Activated B cell treated with CpG ODN at 0.5 μM for 24 hours (primary cell): ENCODE results near the gene NPEPL1. TPM values are rescaled to one million over a fixed set of nuclear protein-coding genes. Genes with fewer than 3 reads are reported as not detected.

Experiments
- ATAC-seq: fragments of 200-7000 bp; cut with Tn5 transposase; one replicate; pipeline ENCODE4 v1.10.0; 2021; ENCODE audit warnings: low read depth, mild to moderate bottlenecking, moderate library complexity
- CTCF ChIA-PET: fragments of 350-600 bp; sonication (Branson Sonifier 250); formaldehyde crosslinking; loops from one replicate; lab custom pipeline; 2021; ENCODE audit warnings: antibody characterized with exemption; lab: Charles Lee
- POLR2A ChIA-PET: fragments of 350-600 bp; sonication (Branson Sonifier 250); formaldehyde crosslinking; loops from one replicate; lab custom pipeline; 2021; ENCODE audit warnings: antibody characterized with exemption; lab: Charles Lee
- DNase-seq: peaks from one replicate; pipeline ENCODE4 v3.0.0; 2022
- H3K27ac Mint-ChIP-seq: one replicate; pipeline ENCODE4 v1.8.0; 2020; ENCODE audit warnings: mixed read lengths
- H3K27me3 Mint-ChIP-seq: one replicate; pipeline ENCODE4 v1.8.0; 2021; ENCODE audit warnings: mixed read lengths
- H3K36me3 Mint-ChIP-seq: one replicate; pipeline ENCODE4 v1.8.0; 2021; ENCODE audit warnings: low read depth, mixed read lengths
- H3K4me1 Mint-ChIP-seq: one replicate; pipeline ENCODE4 v1.8.0; 2021; ENCODE audit warnings: mixed read lengths
- H3K4me3 Mint-ChIP-seq: one replicate; pipeline ENCODE4 v1.8.0; 2020; ENCODE audit warnings: mild to moderate bottlenecking, mixed read lengths
- H3K9me3 Mint-ChIP-seq: one replicate; pipeline ENCODE4 v1.8.0; 2020; ENCODE audit warnings: mixed read lengths
- intact Hi-C: fragments of 100-400 bp; cut with micrococcal nuclease; formaldehyde crosslinking; loops from one replicate; pipeline ENCODE4 v1.15.1; 2024
- total RNA-seq: library from RNA; stranded (reverse); gene quantifications from 2 replicates; pipeline ENCODE4 v1.2.3, GENCODE V29; 2022
- TF ChIP-seq, protein P1 (sequence below): fragments of 200-600 bp; IDR thresholded peaks from one replicate; pipeline ENCODE4 v1.8.0; 2022; ENCODE audit warnings: antibody characterized with exemption, mild to moderate bottlenecking

NPEPL1 gene
- total RNA-seq, 1 donor from 2014 or later = 21.5 TPM

DNA sequence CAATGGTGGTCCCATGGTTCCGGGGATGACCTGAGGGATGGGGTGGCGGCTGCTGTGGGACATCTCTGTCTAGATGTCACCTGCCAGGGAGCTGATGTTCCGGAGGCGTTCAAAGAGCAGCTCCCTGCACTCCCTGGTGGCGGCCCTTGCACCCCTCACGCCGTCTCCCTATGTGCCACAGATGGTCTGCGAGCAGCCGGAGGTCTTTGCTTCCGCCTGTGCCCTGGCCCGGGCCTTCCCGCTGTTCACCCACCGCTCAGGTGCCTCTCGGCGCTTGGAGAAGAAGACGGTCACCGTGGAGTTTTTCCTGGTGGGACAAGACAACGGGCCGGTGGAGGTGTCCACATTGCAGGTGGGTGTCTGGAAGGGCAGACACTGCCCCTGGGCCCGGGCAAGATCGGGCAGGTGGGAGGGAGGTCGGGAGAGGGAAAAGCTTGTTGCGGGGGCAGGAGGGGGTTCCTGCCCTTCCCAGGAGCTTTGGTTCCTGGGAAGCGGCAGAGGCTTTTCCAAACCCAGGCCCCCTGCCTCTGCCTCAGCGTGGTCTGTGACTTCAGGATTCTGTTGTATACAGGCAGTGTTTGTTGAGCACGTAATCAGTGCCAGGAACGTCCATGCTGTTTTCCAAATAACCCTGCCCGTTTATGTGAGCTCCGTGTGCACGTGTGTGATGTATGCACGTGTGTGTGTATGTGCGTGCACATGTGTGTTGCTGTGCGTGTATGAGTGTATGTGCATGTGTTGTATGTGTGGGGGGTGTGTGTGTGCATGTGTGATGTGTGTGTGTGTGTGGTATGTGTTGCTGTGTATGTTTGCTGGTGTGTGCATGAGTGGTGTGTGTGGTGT lies 1.9 kb downstream of the NPEPL1 start:
- H3K36me3 Mint-ChIP-seq = peaks cover 14% of the 10 kb centered on the region
- ChIA-PET POLR2A (interaction anchor here (1.1 kb wide), 1 partner anchor 42 kb away, joined by 4 read pairs; no protein-coding TSS in a partner anchor), CTCF (no interaction called here)
- peaks cover 7% of the 10 kb centered on the region for H3K4me1 Mint-ChIP-seq
- peak overlapping the region; percentile 75 for H3K4me3 Mint-ChIP-seq
- DNase-seq = no peak
- intact Hi-C loops = no loop called here
- ATAC-seq = no peak
- H3K27me3 Mint-ChIP-seq = no peaks in the 10 kb centered on the region
- TF ChIP-seq, protein P1, sequence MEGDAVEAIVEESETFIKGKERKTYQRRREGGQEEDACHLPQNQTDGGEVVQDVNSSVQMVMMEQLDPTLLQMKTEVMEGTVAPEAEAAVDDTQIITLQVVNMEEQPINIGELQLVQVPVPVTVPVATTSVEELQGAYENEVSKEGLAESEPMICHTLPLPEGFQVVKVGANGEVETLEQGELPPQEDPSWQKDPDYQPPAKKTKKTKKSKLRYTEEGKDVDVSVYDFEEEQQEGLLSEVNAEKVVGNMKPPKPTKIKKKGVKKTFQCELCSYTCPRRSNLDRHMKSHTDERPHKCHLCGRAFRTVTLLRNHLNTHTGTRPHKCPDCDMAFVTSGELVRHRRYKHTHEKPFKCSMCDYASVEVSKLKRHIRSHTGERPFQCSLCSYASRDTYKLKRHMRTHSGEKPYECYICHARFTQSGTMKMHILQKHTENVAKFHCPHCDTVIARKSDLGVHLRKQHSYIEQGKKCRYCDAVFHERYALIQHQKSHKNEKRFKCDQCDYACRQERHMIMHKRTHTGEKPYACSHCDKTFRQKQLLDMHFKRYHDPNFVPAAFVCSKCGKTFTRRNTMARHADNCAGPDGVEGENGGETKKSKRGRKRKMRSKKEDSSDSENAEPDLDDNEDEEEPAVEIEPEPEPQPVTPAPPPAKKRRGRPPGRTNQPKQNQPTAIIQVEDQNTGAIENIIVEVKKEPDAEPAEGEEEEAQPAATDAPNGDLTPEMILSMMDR = no peak
- H3K27ac Mint-ChIP-seq = no peak overlapping the region
- no peaks in the 10 kb centered on the region for H3K9me3 Mint-ChIP-seq

DNA sequence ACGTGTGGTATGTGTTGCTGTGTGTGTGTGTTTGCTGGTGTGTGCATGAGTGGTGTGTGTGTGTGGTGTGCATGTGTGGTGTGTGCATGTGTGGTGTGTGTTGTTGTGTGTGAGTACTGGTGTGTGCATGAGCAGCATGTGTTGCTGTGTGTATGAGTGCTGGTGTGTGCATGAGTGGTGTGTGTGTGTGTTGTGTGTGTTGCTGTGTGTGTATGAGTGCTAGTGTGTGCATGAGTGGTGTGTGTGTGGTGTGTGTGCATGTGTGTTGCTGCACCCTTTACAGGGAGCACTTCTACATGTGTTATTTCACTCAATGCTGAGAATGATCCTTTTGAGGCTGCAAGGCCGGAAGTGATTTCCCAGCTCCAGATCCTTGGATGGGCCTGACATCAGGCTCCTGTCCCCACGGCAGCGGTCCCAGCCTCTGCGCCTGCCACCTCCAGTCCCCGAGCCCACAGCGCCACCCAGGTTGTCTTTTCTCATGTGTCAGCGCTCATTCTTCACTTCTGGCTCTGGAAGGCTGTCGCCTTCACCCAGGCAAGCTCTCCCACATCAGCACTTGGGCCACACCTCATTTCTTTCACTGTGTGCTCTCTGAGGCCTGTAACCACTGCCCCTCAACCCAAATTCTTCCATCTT lies 2.6 kb downstream of the NPEPL1 start:
- H3K4me1 Mint-ChIP-seq = peaks cover 7% of the 10 kb centered on the region
- intact Hi-C loops = no loop called here
- no peaks in the 10 kb centered on the region for H3K27me3 Mint-ChIP-seq
- CTCF ChIA-PET = no interaction called here
- TF ChIP-seq, protein P1 = no peak
- POLR2A ChIA-PET = interaction anchor here (0.8 kb wide), 1 partner anchor 337 kb away, joined by 3 read pairs; the partner anchor contains the start of gene ATP5F1E
- DNase-seq (no peak), ATAC-seq (no peak)
- H3K4me3 Mint-ChIP-seq = no peak overlapping the region
- no peaks in the 10 kb centered on the region for H3K9me3 Mint-ChIP-seq
- H3K27ac Mint-ChIP-seq = no peak overlapping the region
- peaks cover 12% of the 10 kb centered on the region for H3K36me3 Mint-ChIP-seq

DNA sequence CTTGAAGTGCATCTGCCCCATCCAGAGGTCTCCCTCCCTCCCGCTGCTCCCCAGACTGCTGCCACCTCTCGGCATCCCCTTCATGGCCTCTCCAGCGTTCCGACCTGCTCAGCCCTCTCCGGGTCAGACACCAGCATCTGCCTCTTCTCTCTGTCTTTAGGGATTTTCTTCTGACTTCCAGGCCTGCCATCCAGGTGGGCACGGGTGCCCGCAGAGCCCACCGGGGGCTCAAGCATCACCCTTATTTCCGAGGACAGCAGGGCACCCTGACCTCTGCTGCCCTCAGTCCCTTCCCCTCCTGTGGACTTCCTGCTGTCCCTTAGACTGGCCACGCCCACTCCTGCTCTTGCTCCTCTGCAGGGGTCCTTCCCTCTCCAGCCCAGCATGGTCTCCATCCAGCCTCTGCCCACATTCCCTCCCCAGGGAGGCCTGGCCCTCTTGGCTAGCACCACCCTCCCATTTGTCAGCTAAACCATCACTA lies 3.3 kb downstream of the NPEPL1 start:
- H3K4me1 Mint-ChIP-seq = peaks cover 7% of the 10 kb centered on the region
- peaks cover 14% of the 10 kb centered on the region for H3K36me3 Mint-ChIP-seq
- H3K27me3 Mint-ChIP-seq = no peaks in the 10 kb centered on the region
- TF ChIP-seq, protein P1 = no peak
- no peaks in the 10 kb centered on the region for H3K9me3 Mint-ChIP-seq
- ChIA-PET CTCF (no interaction called here), POLR2A (interaction anchor here (0.8 kb wide), 1 partner anchor 337 kb away, joined by 3 read pairs; the partner anchor contains the start of gene ATP5F1E)
- no peak for DNase-seq
- H3K27ac Mint-ChIP-seq = no peak overlapping the region
- H3K4me3 Mint-ChIP-seq = no peak overlapping the region
- no peak for ATAC-seq
- intact Hi-C loops = no loop called here

DNA sequence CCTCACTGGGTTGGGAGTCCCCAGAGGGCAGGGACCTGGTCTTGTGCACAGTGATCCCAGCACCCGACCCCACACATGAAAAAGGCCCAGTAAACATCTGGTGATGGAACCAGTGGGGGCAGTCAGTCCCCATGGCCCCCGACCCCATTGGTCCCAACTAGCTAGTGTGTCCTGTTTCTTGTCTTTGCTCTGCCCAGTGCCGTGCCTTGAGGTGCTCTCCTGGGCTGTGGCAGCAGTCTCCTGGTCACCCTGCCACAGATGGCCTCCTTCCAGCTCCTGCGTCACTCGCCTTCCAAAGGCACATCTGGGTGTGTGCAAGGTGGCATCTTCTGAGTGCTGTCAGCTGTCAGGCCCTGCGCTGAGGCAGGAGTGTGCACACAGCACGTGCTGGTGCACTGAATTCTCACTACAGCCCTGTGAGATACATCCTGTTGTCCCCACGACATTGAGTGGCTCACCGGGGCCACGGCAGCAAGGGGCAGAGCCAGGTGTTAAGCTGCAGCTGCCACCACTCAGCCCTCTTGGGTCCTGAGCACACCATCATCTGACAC lies 3.9 kb downstream of the NPEPL1 start:
- Mint-ChIP-seq H3K27ac (no peak overlapping the region), H3K4me1 (peaks cover 7% of the 10 kb centered on the region), H3K36me3 (peaks cover 14% of the 10 kb centered on the region), H3K4me3 (no peak overlapping the region), H3K9me3 (no peaks in the 10 kb centered on the region), H3K27me3 (no peaks in the 10 kb centered on the region)
- TF ChIP-seq, protein P1 = no peak
- intact Hi-C loops = no loop called here
- CTCF ChIA-PET = no interaction called here
- POLR2A ChIA-PET = no interaction called here
- no peak for DNase-seq
- no peak for ATAC-seq
